ENCODE data around the gene TMEM63A. TPM values are rescaled to one million over a fixed set of nuclear protein-coding genes. Genes with fewer than 3 reads are reported as not detected.

The TMEM63A gene
- polyA plus RNA-seq, 1 of the 3 experiments (the other 2 are of a cell fraction): 13.5 TPM

GRCh38 chr1:225840713-225841112 lies 41.5 kb downstream of the TMEM63A start (continued):
- TF ChIP-seq GATA2 (CRISPR knock-in tag; IDR thresholded peaks at IDR 0.05) (no peak), SIN3A (IDR thresholded peaks at IDR 0.05; ENCODE audit: borderline replicate concordance, low read depth, low read length) (no peak), YY1 (IDR thresholded peaks at IDR 0.05; ENCODE audit: low read depth) (no peak), ELF1 (IDR thresholded peaks at IDR 0.05) (no peak), FOXM1 (IDR thresholded peaks at IDR 0.05; ENCODE audit: low read depth) (no peak), FOSL2 (IDR thresholded peaks at IDR 0.05; ENCODE audit: borderline replicate concordance, low read depth) (no peak), EP300 (IDR thresholded peaks at IDR 0.05; ENCODE audit: borderline replicate concordance in 1 of 2, low read depth in 1 of 2, low read length in 1 of 2) (no peak), FOXJ3 (CRISPR knock-in tag; IDR thresholded peaks at IDR 0.05) (no peak)
- TF ChIP-seq, protein P1, sequence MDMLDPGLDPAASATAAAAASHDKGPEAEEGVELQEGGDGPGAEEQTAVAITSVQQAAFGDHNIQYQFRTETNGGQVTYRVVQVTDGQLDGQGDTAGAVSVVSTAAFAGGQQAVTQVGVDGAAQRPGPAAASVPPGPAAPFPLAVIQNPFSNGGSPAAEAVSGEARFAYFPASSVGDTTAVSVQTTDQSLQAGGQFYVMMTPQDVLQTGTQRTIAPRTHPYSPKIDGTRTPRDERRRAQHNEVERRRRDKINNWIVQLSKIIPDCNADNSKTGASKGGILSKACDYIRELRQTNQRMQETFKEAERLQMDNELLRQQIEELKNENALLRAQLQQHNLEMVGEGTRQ (IDR thresholded peaks at IDR 0.05; ENCODE audit: borderline replicate concordance, low read depth, low read length): no peak

DNA sequence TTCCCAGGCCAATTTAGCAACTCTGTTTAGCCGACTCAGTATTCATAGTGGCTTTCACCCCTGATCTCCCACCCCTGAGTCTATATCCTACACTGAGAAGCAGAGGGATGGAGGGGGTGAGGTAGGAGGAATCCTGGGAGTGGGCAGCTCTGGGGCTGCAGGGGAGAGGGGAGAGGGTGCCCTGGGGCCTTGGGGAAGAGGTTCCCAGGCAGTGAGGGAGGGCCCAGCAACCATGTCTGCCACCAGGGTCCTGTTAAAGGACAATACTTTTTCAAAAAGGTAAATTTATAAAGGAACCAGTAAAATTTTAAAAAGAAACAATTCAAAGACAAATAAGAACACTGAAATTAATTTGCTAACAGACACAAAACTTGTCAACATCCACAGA lies 42.0 kb downstream of the TMEM63A start:
- no peak for DNase-seq
- Histone ChIP-seq H3K9ac (no peak overlapping the region), H3K4me1 (ENCODE audit: control insufficient read depth in 1 of 2, insufficient read depth in 2 of 2, low read depth in 1 of 2, low read length in 1 of 2) (no peaks in the 10 kb centered on the region; a peak in 1 of 4 replicates), H3K4me2 (no peak overlapping the region), H3K9me2 (no peaks in the 10 kb centered on the region), H2AFZ (ENCODE audit: low read depth) (no peak overlapping the region), H3K79me2 (ENCODE audit: insufficient read depth) (no peaks in the 10 kb centered on the region), H3K36me3 (replicated peaks in 1 of 2; ENCODE audit: control insufficient read depth in 1 of 2, insufficient read depth in 2 of 2, low read length in 1 of 2) (peaks cover 17 to 23% of the 10 kb centered on the region in 2 experiments), H4K20me1 (ENCODE audit: insufficient read depth) (no peaks in the 10 kb centered on the region), H3F3A (replicated peaks; ENCODE audit: insufficient read depth) (no peaks in the 10 kb centered on the region), H3K27ac (ENCODE audit: low read depth in 2 of 2, low read length in 1 of 2) (no peak overlapping the region), H3K4me3 (ENCODE audit: low read depth in 2 of 2, low read length in 1 of 2) (no peak overlapping the region), H3K27me3 (ENCODE audit: insufficient read depth) (no peaks in the 10 kb centered on the region), H3K9me3 (no peaks in the 10 kb centered on the region)
- ChIA-PET CTCF (interaction anchor here (0.9 to 2.0 kb wide), 3 partner anchors 145 to 365 kb away, joined by 3 to 12 read pairs (median 3); no protein-coding TSS in a partner anchor), POLR2A (no interaction called here)
- TF ChIP-seq EP300 (IDR thresholded peaks at IDR 0.05; ENCODE audit: borderline replicate concordance in 1 of 2, low read depth in 1 of 2, low read length in 1 of 2): no peak
- TF ChIP-seq EZH2phosphoT487 (IDR thresholded peaks at IDR 0.05; ENCODE audit: borderline replicate concordance, low read depth): no peak
- TF ChIP-seq USF1 (IDR thresholded peaks at IDR 0.05; ENCODE audit: borderline replicate concordance, low read depth): no peak
- TF ChIP-seq RXRA (IDR thresholded peaks at IDR 0.05; ENCODE audit: borderline replicate concordance, low read depth): no peak
- WGBS (ENCODE audit: low lambda C conversion rate): 100% methylated on average over 1 of the region's 1 CpG

GRCh38 chr1:225838793-225839192 lies 43.4 kb downstream of the TMEM63A start:
- H3K27ac ChIP-seq (ENCODE audit: low read depth in 2 of 2, low read length in 1 of 2): no peak overlapping the region
- DNase-seq: no peak
- WGBS (ENCODE audit: low lambda C conversion rate): 95% methylated on average over 6 of the region's 14 CpGs
- H3K27me3 ChIP-seq (ENCODE audit: insufficient read depth): no peaks in the 10 kb centered on the region
- no peak overlapping the region for H3K9ac ChIP-seq
- H3F3A ChIP-seq (replicated peaks; ENCODE audit: insufficient read depth): no peaks in the 10 kb centered on the region
- ChIA-PET POLR2A (no interaction called here), CTCF (no interaction called here)
- H3K36me3 ChIP-seq (replicated peaks in 1 of 2; ENCODE audit: control insufficient read depth in 1 of 2, insufficient read depth in 2 of 2, low read length in 1 of 2): peaks cover 16 to 17% of the 10 kb centered on the region in 2 experiments
- no peaks in the 10 kb centered on the region for H4K20me1 ChIP-seq (ENCODE audit: insufficient read depth)
- H3K4me1 ChIP-seq (ENCODE audit: control insufficient read depth in 1 of 2, insufficient read depth in 2 of 2, low read depth in 1 of 2, low read length in 1 of 2): no peaks in the 10 kb centered on the region; a peak in 1 of 4 replicates
- no peaks in the 10 kb centered on the region for H3K79me2 ChIP-seq (ENCODE audit: insufficient read depth)
- H3K4me2 ChIP-seq: no peak overlapping the region
- no peaks in the 10 kb centered on the region for H3K9me3 ChIP-seq
- H3K9me2 ChIP-seq: no peaks in the 10 kb centered on the region
- no peak overlapping the region for H3K4me3 ChIP-seq (ENCODE audit: low read depth in 2 of 2, low read length in 1 of 2)
- H2AFZ ChIP-seq (ENCODE audit: low read depth): no peak overlapping the region
- TF ChIP-seq EZH2phosphoT487 (IDR thresholded peaks at IDR 0.05; ENCODE audit: borderline replicate concordance, low read depth): no peak
- TF ChIP-seq, protein P1 (IDR thresholded peaks at IDR 0.05; ENCODE audit: borderline replicate concordance, low read depth, low read length): no peak
- TF ChIP-seq EP300 (IDR thresholded peaks at IDR 0.05; ENCODE audit: borderline replicate concordance in 1 of 2, low read depth in 1 of 2, low read length in 1 of 2): no peak
- TF ChIP-seq, protein P2, sequence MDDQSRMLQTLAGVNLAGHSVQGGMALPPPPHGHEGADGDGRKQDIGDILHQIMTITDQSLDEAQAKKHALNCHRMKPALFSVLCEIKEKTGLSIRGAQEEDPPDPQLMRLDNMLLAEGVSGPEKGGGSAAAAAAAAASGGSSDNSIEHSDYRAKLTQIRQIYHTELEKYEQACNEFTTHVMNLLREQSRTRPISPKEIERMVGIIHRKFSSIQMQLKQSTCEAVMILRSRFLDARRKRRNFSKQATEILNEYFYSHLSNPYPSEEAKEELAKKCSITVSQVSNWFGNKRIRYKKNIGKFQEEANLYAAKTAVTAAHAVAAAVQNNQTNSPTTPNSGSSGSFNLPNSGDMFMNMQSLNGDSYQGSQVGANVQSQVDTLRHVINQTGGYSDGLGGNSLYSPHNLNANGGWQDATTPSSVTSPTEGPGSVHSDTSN (IDR thresholded peaks at IDR 0.05): no peak
- TF ChIP-seq POLR2AphosphoS5 (IDR thresholded peaks at IDR 0.05; ENCODE audit: low read depth, low read length): no peak
- no peak for TF ChIP-seq RFX5 (IDR thresholded peaks at IDR 0.05; ENCODE audit: low read length)
- no peak for TF ChIP-seq ELF1 (IDR thresholded peaks at IDR 0.05)
- TF ChIP-seq IRF3 (IDR thresholded peaks at IDR 0.05; ENCODE audit: low read depth, low read length): no peak
- TF ChIP-seq TEAD4 (IDR thresholded peaks at IDR 0.05; ENCODE audit: borderline replicate concordance, insufficient read depth): no peak
- TF ChIP-seq CTCF (IDR thresholded peaks at IDR 0.05): no peak
- TF ChIP-seq MEF2A (IDR thresholded peaks at IDR 0.05; ENCODE audit: borderline replicate concordance, low read depth): no peak

Data from SK-N-SH (cell line).